Gastrocnemius medialis (tissue), 4 donors: Measurements from ENCODE around the gene ALX4. TPM values are rescaled to one million over a fixed set of nuclear protein-coding genes. Genes with fewer than 3 reads are reported as not detected.

Source experiments
- ATAC-seq, 2 donors: fragments of 150-250 bp; one replicate each; pipeline ENCODE4 v1.9.1; 2016
- DNase-seq, 2 donors: peaks; one replicate each; pipeline ENCODE4 v3.0.0-alpha.2; 2019
- H3K27ac ChIP-seq, 4 donors: fragments of 200-600 bp; sonication (generic); 1 replicate in 1 of 4; 2 replicates in 3 of 4; pipeline ENCODE4 v1.5.1; 2016 to 2018; ENCODE audit warnings: mild to moderate bottlenecking in 2 of 4, moderate library complexity in 1 of 4
- H3K27me3 ChIP-seq, 3 donors: fragments of 200-600 bp; sonication (generic) in 2 of 3; 1 replicate in 1 of 3; 2 replicates in 2 of 3; pipeline versions ENCODE4 v1.5.1 to v1.6.0; 2016 to 2019; ENCODE audit warnings: mild to moderate bottlenecking in 1 of 3, moderate library complexity in 1 of 3
- H3K36me3 ChIP-seq, 2 donors: fragments of 200-600 bp; sonication (generic) in 1 of 2; one replicate each; pipeline ENCODE4 v1.5.1; 2017 to 2018
- H3K4me1 ChIP-seq, 2 donors: fragments of 200-600 bp; sonication (generic) in 1 of 2; one replicate each; pipeline ENCODE4 v1.5.1; 2016 to 2017; ENCODE audit warnings: mild to moderate bottlenecking in 2 of 2
- H3K4me3 ChIP-seq, 4 donors: fragments of 200-600 bp; sonication (generic) in 3 of 4; 1 replicate in 1 of 4; 2 replicates in 3 of 4; pipeline ENCODE4 v1.5.1; 2016 to 2019; ENCODE audit warnings: mild to moderate bottlenecking in 2 of 4
- H3K9me3 ChIP-seq, 3 donors: fragments of 200-600 bp; sonication (generic) in 2 of 3; 1 replicate in 1 of 3; 2 replicates in 2 of 3; pipeline ENCODE4 v1.5.1; 2016 to 2019
- CTCF ChIP-seq, 5 experiments: fragments of 450-650 bp in 3 of 5; fragments of 200-600 bp in 2 of 5; sonication (generic) in 2 of 5; IDR thresholded peaks in 4 of 5; conservative IDR thresholded peaks in 1 of 5; 1 replicate in 4 of 5; 2 replicates in 1 of 5; pipeline ENCODE4 v1.5.1; 2016 to 2019; ENCODE audit warnings: antibody characterized with exemption in 5 of 5, mild to moderate bottlenecking in 3 of 5, moderate library complexity in 3 of 5
- POLR2A ChIP-seq, 2 donors: fragments of 450-650 bp; IDR thresholded peaks; one replicate each; pipeline ENCODE4 v1.6.1; 2017; ENCODE audit warnings: antibody characterized with exemption in 2 of 2, mild to moderate bottlenecking in 2 of 2, moderate library complexity in 2 of 2
- in situ Hi-C, 4 donors: fragments of 200-750 bp; cut with MboI; loops; one replicate each; pipeline versions ENCODE4 v1.15.0 to v1.8.0; 2017; ENCODE audit warnings: low sequenced_read_pairs in 4 of 4
- intact Hi-C: fragments of 100-400 bp; cut with DNase I; formaldehyde crosslinking; loops from one replicate; pipeline ENCODE4 v1.15.1; 2023; ENCODE audit warnings: low total_unique reads
- total RNA-seq, 4 donors: library from RNA; depleted of rRNA; stranded (reverse); fragments of >200 nt; gene quantifications; one replicate each; pipeline versions ENCODE4 v1.1.0 to v1.2.3, GENCODE V29; 2016

The ALX4 gene
- total RNA-seq, 4 donors from 2014 or later, result 0.07 to 0.12 TPM; not detected in 2

- Histone ChIP-seq H3K27ac (no peak overlapping the region), H3K9me3 (no peaks in the 10 kb centered on the region), H3K27me3 (peaks cover 0 to 3% (median 0%) of the 10 kb centered on the region in 3 donors), H3K36me3 (no peaks in the 10 kb centered on the region), H3K4me1 (no peaks in the 10 kb centered on the region), H3K4me3 (no peak overlapping the region)
- DNase-seq (no peak), ATAC-seq (no peak)
- intact Hi-C loops, result loop anchor here (1.0 kb wide), 1 partner anchor 251 kb away; no protein-coding TSS in a partner anchor
- in situ Hi-C loops, result loop anchor here in 3 of 4 donors (5.0 to 25.0 kb wide), 3 partner anchors 175 to 255 kb away; no protein-coding TSS in a partner anchor
- TF ChIP-seq POLR2A (IDR thresholded peaks at IDR 0.05), result no peak
Measured at GRCh38 chr11:44286911-44287310, 23.0 kb downstream of the ALX4 start.

- in situ Hi-C loops (loop anchor here in 3 of 4 donors (5.0 to 25.0 kb wide), 3 partner anchors 174 to 256 kb away; no protein-coding TSS in a partner anchor), intact Hi-C loops (loop anchor here (1.0 kb wide), 1 partner anchor 252 kb away; no protein-coding TSS in a partner anchor)
- Histone ChIP-seq H3K4me3 (no peak overlapping the region), H3K27me3 (peaks cover 0 to 3% (median 0%) of the 10 kb centered on the region in 3 donors), H3K4me1 (no peaks in the 10 kb centered on the region), H3K9me3 (no peaks in the 10 kb centered on the region), H3K36me3 (no peaks in the 10 kb centered on the region), H3K27ac (no peak overlapping the region)
- TF ChIP-seq POLR2A (IDR thresholded peaks at IDR 0.05) (no peak), CTCF (IDR thresholded peaks at IDR 0.05 in 4 of 5, conservative IDR thresholded peaks at IDR 0.05 in 1 of 5) (peak; percentile 70 to 87 (median 82))
- no peak for DNase-seq
- ATAC-seq, result peak; percentile 56 to 62
Measured at GRCh38 chr11:44286268-44286880, 23.6 kb downstream of the ALX4 start.

DNA sequence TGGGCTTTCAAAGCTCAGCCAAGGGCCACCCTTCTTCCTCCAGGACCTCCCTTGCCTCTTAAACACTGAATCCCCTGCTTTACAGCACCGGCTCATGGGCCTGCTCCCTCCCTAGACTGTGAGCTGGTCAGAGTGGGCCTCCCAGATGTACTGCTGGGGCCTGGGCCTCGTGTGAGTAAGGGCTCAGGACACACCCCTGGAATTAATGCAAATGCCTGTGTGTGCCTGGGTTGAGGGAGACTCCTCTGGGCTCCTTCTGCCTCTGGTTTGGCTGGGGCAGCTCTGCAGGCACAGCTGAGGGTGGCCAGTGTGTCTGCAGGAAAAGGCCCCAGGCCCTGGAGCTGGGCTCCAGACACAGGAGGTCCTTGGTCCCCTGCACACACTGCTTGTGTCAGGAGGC lies 24.2 kb downstream of the ALX4 start:
- H3K9me3 ChIP-seq, result no peaks in the 10 kb centered on the region
- H3K4me1 ChIP-seq, result no peaks in the 10 kb centered on the region
- H3K4me3 ChIP-seq, result no peak overlapping the region
- ATAC-seq (no peak), DNase-seq (no peak)
- in situ Hi-C loops (loop anchor here in 3 of 4 donors (5.0 to 25.0 kb wide), 3 partner anchors 173 to 257 kb away; no protein-coding TSS in a partner anchor), intact Hi-C loops (loop anchor here (1.0 kb wide), 1 partner anchor 253 kb away; no protein-coding TSS in a partner anchor)
- no peak overlapping the region for H3K27ac ChIP-seq
- H3K27me3 ChIP-seq, result peaks cover 0 to under 1% (median 0%) of the 10 kb centered on the region in 3 donors
- TF ChIP-seq CTCF (IDR thresholded peaks at IDR 0.05 in 4 of 5, conservative IDR thresholded peaks at IDR 0.05 in 1 of 5), result no peak
- TF ChIP-seq POLR2A (IDR thresholded peaks at IDR 0.05), result no peak
- H3K36me3 ChIP-seq, result no peaks in the 10 kb centered on the region

DNA sequence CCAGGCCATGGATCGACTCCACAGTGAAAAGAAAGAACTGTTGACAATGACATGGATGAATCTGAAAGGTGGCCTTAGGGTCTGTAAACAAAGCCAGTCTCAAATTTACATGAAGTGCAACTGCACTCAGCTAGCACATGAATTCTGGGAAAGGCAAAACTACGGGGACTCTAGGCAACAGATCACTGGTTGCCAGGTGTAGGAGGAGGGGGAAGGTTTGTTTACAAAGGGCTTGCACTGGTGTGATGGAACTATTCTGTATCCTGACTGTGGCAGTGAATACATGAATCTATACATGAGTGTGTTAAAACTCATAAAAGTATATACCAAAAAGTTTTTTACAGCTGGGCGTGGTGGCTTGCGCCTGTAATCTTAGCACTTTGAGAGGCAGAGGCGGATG lies 27.3 kb downstream of the ALX4 start:
- Histone ChIP-seq H3K4me3 (no peak overlapping the region), H3K27ac (no peak overlapping the region), H3K9me3 (no peaks in the 10 kb centered on the region), H3K36me3 (no peaks in the 10 kb centered on the region), H3K27me3 (no peaks in the 10 kb centered on the region), H3K4me1 (no peaks in the 10 kb centered on the region)
- in situ Hi-C loops, result loop anchor here in 1 of 4 donors (25.0 kb wide), 1 partner anchor 170 kb away; no protein-coding TSS in a partner anchor
- no peak for TF ChIP-seq CTCF (IDR thresholded peaks at IDR 0.05 in 4 of 5, conservative IDR thresholded peaks at IDR 0.05 in 1 of 5)
- TF ChIP-seq POLR2A (IDR thresholded peaks at IDR 0.05), result no peak
- ATAC-seq (no peak), DNase-seq (no peak)
- intact Hi-C loops, result no loop called here

DNA sequence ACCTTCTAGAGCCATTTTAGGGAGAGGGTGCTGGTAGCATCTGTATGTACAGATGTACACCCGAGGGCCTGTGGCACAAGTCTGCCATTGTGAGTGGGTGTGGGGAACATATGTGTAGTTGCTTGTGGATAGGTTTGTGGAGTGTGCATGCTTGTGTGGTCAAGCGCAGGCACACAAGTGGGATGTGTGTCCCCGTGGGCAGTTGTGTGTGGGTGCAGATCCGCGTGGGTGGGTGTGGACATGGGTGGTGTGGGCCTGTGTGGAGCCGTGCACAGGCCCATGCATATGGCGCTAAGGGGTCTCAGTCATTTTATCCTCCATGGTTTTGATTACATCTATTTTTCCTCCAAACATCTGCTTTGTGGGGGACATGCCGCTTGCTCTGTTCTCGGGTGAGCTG lies 28.8 kb downstream of the ALX4 start:
- DNase-seq (no peak), ATAC-seq (no peak)
- Histone ChIP-seq H3K27ac (no peak overlapping the region), H3K9me3 (no peaks in the 10 kb centered on the region), H3K4me1 (no peaks in the 10 kb centered on the region), H3K36me3 (no peaks in the 10 kb centered on the region), H3K27me3 (no peaks in the 10 kb centered on the region), H3K4me3 (no peak overlapping the region)
- TF ChIP-seq POLR2A (IDR thresholded peaks at IDR 0.05), result no peak
- no peak for TF ChIP-seq CTCF (IDR thresholded peaks at IDR 0.05 in 4 of 5, conservative IDR thresholded peaks at IDR 0.05 in 1 of 5)
- intact Hi-C loops, result no loop called here
- in situ Hi-C loops, result loop anchor here in 1 of 4 donors (25.0 kb wide), 1 partner anchor 169 kb away; no protein-coding TSS in a partner anchor
